DOHH2 (cell line): ENCODE measurements around the gene EEPD1.

Experiments used
- EZH2phosphoT487 ChIP-seq: fragments of 200-600 bp; sonication (generic); IDR thresholded peaks from 2 replicates; pipeline ENCODE4 v1.6.1; 2017; ENCODE audit warnings: borderline replicate concordance, mild to moderate bottlenecking, antibody characterized with exemption, low read length, moderate library complexity, mixed read lengths
- TF ChIP-seq, protein P1 (sequence below): fragments of 200-600 bp; sonication (generic); IDR thresholded peaks from one replicate; pipeline ENCODE4 v1.5.1; 2014; ENCODE audit warnings: antibody characterized with exemption, mild to moderate bottlenecking, low read depth, low read length; ENCODE audit not compliant: poor library complexity, severe bottlenecking

DNA sequence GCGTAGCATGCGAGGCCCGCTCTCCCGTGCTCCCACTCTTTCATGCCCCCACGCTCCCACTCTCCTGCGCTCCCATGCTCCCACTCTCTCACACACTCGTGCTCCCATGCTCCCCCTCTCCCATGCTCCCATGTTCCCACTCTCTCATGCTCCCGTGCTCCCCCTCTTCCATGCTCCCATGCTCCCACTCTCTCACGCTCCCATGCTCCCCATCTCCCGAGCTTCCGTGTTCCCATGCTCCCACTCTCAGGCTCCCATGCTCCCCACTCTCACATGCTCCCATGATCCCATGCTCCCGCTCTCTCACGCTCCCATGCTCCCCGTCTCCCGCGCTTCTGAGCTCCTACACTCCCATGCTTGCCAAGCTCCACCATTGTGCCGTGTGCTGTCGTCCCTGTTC lies 152.2 kb downstream of the EEPD1 start:
- TF ChIP-seq, protein P1, sequence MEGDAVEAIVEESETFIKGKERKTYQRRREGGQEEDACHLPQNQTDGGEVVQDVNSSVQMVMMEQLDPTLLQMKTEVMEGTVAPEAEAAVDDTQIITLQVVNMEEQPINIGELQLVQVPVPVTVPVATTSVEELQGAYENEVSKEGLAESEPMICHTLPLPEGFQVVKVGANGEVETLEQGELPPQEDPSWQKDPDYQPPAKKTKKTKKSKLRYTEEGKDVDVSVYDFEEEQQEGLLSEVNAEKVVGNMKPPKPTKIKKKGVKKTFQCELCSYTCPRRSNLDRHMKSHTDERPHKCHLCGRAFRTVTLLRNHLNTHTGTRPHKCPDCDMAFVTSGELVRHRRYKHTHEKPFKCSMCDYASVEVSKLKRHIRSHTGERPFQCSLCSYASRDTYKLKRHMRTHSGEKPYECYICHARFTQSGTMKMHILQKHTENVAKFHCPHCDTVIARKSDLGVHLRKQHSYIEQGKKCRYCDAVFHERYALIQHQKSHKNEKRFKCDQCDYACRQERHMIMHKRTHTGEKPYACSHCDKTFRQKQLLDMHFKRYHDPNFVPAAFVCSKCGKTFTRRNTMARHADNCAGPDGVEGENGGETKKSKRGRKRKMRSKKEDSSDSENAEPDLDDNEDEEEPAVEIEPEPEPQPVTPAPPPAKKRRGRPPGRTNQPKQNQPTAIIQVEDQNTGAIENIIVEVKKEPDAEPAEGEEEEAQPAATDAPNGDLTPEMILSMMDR = no peak
- no peak for TF ChIP-seq EZH2phosphoT487
